A673 (cell line): ENCODE results near the gene GIT2.
"Not testable (repeated sequence)": the region's sequence is repeated elsewhere in the genome, so short reads cannot be mapped to it uniquely, and the experiment has no call there.

ENCODE experiments used
- EZH2 ChIP-seq: fragments of 200-600 bp; sonication (generic); IDR thresholded peaks from 2 replicates; pipeline ENCODE4 v1.6.1; 2017; ENCODE audit warnings: borderline replicate concordance, low read depth, mild to moderate bottlenecking, mixed read lengths, antibody characterized with exemption, low read length; ENCODE audit not compliant: poor library complexity, severe bottlenecking
- TF ChIP-seq, protein P1 (sequence below): fragments of 300-800, 200-600 bp; sonication (generic); conservative IDR thresholded peaks from 2 replicates; pipeline ENCODE4 v1.5.1; 2017; ENCODE audit warnings: low read depth, mild to moderate bottlenecking, antibody characterized with exemption, low read length, moderate library complexity, mixed read lengths

DNA sequence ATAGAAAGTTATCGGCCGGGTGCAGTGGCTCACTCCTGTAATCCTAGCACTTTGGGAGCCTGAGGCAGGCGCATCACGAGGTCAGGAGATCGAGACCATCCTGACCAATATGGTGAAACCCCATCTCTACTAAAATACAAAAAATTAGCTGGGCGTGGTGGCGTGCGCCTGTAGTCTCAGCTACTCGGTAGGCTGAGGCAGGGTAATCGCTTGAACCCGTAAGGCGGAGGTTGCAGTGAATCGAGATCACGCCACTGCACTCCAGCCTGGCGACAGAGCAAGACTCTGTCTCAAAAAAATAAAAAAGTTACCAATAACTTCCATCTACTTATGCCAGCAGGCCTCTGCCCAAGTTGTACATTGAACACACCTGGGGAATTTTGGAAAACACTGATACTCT is 96.8 kb downstream of the GIT2 start:
- TF ChIP-seq, protein P1, sequence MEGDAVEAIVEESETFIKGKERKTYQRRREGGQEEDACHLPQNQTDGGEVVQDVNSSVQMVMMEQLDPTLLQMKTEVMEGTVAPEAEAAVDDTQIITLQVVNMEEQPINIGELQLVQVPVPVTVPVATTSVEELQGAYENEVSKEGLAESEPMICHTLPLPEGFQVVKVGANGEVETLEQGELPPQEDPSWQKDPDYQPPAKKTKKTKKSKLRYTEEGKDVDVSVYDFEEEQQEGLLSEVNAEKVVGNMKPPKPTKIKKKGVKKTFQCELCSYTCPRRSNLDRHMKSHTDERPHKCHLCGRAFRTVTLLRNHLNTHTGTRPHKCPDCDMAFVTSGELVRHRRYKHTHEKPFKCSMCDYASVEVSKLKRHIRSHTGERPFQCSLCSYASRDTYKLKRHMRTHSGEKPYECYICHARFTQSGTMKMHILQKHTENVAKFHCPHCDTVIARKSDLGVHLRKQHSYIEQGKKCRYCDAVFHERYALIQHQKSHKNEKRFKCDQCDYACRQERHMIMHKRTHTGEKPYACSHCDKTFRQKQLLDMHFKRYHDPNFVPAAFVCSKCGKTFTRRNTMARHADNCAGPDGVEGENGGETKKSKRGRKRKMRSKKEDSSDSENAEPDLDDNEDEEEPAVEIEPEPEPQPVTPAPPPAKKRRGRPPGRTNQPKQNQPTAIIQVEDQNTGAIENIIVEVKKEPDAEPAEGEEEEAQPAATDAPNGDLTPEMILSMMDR: not testable (repeated sequence)
- TF ChIP-seq EZH2: not testable (repeated sequence)
